HG03039 (cell line): ENCODE results near the gene MAVS.
A peak's percentile ranks its signal among the peaks of the same experiment; 100 is the strongest.
"Not testable (repeated sequence)": the region's sequence is repeated elsewhere in the genome, so short reads cannot be mapped to it uniquely, and the experiment has no call there.

Experiments
- ATAC-seq: cut with Tn5 transposase; IDR thresholded peaks from one replicate; pipeline ENCODE4 v1.9.1; 2021; ENCODE audit warnings: mild to moderate bottlenecking, moderate library complexity; ENCODE audit not compliant: unreplicated experiment

Gene MAVS

GRCh38 chr20:3878921-3879274, 32.3 kb downstream of the MAVS start:
- ATAC-seq = not testable (repeated sequence)

- no peak for ATAC-seq
These were observed 39.1 kb downstream of the MAVS start for GRCh38 chr20:3885715-3886114.

GRCh38 chr20:3887876-3888620, 41.4 kb downstream of the MAVS start:
- no peak for ATAC-seq

- ATAC-seq = peak; percentile 89
These were observed 42.2 kb downstream of the MAVS start, which contains the start of gene PANK2 for GRCh38 chr20:3888622-3889488. Gene PANK2, plus strand, starts transcription at chr20:3889387.

- ATAC-seq = peak; percentile 20
These were observed 43.1 kb downstream of the MAVS start for GRCh38 chr20:3889489-3890397.

GRCh38 chr20:3890398-3890751, 43.7 kb downstream of the MAVS start:
- no peak for ATAC-seq

GRCh38 chr20:3890999-3891929, 44.6 kb downstream of the MAVS start:
- no peak for ATAC-seq

- ATAC-seq = no peak
These were observed 48.2 kb downstream of the MAVS start for GRCh38 chr20:3894796-3895195.

GRCh38 chr20:3896302-3896701, 49.7 kb downstream of the MAVS start:
- ATAC-seq = no peak

GRCh38 chr20:3896853-3897583, 50.4 kb downstream of the MAVS start:
- no peak for ATAC-seq

- ATAC-seq = not testable (repeated sequence)
These were observed 51.5 kb downstream of the MAVS start for GRCh38 chr20:3898181-3898580.

GRCh38 chr20:3898639-3899038, 52.0 kb downstream of the MAVS start:
- no peak for ATAC-seq

- no peak for ATAC-seq
These were observed 53.6 kb downstream of the MAVS start for GRCh38 chr20:3900187-3900604.

- no peak for ATAC-seq
These were observed 54.5 kb downstream of the MAVS start for GRCh38 chr20:3901028-3901705.

- ATAC-seq = no peak
These were observed 55.2 kb downstream of the MAVS start for GRCh38 chr20:3901706-3902440.

- no peak for ATAC-seq
These were observed 55.8 kb downstream of the MAVS start for GRCh38 chr20:3902446-3902845.

GRCh38 chr20:3904224-3904623, 57.6 kb downstream of the MAVS start:
- no peak for ATAC-seq

- no peak for ATAC-seq
These were observed 58.2 kb downstream of the MAVS start for GRCh38 chr20:3904857-3905256.
